ENCODE data around the gene MRAS. TPM values are rescaled to one million over a fixed set of nuclear protein-coding genes. Genes with fewer than 3 reads are reported as not detected.

MRAS gene
- total RNA-seq, 1 donor from 2014 or later, result 2.9 TPM

- FAIRE-seq (no peak), DNase-seq (ENCODE audit: low read depth) (no peak)
- H3K27me3 ChIP-seq (ENCODE audit: control insufficient read depth, insufficient read depth, low read length), result no peaks in the 10 kb centered on the region
- H3K36me3 ChIP-seq (ENCODE audit: control insufficient read depth, insufficient read depth, low read length), result no peaks in the 10 kb centered on the region
- no peak overlapping the region for H3K4me3 ChIP-seq (ENCODE audit: low read depth, low read length)
- TF ChIP-seq CTCF (IDR thresholded peaks at IDR 0.05; ENCODE audit: insufficient read depth, low read length, severe bottlenecking), result no peak
Measured at GRCh38 chr3:138354376-138354775, 6.0 kb downstream of the MRAS start.

- TF ChIP-seq CTCF (IDR thresholded peaks at IDR 0.05; ENCODE audit: insufficient read depth, low read length, severe bottlenecking), result no peak
- no peak overlapping the region for H3K4me3 ChIP-seq (ENCODE audit: low read depth, low read length)
- no peaks in the 10 kb centered on the region for H3K36me3 ChIP-seq (ENCODE audit: control insufficient read depth, insufficient read depth, low read length)
- no peaks in the 10 kb centered on the region for H3K27me3 ChIP-seq (ENCODE audit: control insufficient read depth, insufficient read depth, low read length)
- FAIRE-seq (no peak), DNase-seq (ENCODE audit: low read depth) (no peak)
Measured at GRCh38 chr3:138355071-138355470, 6.7 kb downstream of the MRAS start.

GRCh38 chr3:138356730-138357405 lies 8.5 kb downstream of the MRAS start:
- no peaks in the 10 kb centered on the region for H3K27me3 ChIP-seq (ENCODE audit: control insufficient read depth, insufficient read depth, low read length)
- no peak overlapping the region for H3K4me3 ChIP-seq (ENCODE audit: low read depth, low read length)
- DNase-seq (ENCODE audit: low read depth), result no peak
- TF ChIP-seq CTCF (IDR thresholded peaks at IDR 0.05; ENCODE audit: insufficient read depth, low read length, severe bottlenecking), result no peak
- no peaks in the 10 kb centered on the region for H3K36me3 ChIP-seq (ENCODE audit: control insufficient read depth, insufficient read depth, low read length)
- no peak for FAIRE-seq

GRCh38 chr3:138359148-138359918 lies 11.0 kb downstream of the MRAS start:
- no peak for TF ChIP-seq CTCF (IDR thresholded peaks at IDR 0.05; ENCODE audit: insufficient read depth, low read length, severe bottlenecking)
- no peaks in the 10 kb centered on the region for H3K27me3 ChIP-seq (ENCODE audit: control insufficient read depth, insufficient read depth, low read length)
- FAIRE-seq (no peak), DNase-seq (ENCODE audit: low read depth) (no peak)
- H3K36me3 ChIP-seq (ENCODE audit: control insufficient read depth, insufficient read depth, low read length), result no peaks in the 10 kb centered on the region
- no peak overlapping the region for H3K4me3 ChIP-seq (ENCODE audit: low read depth, low read length)

GRCh38 chr3:138359919-138360868 lies 11.8 kb downstream of the MRAS start:
- H3K4me3 ChIP-seq (ENCODE audit: low read depth, low read length), result no peak overlapping the region
- no peak for DNase-seq (ENCODE audit: low read depth)
- no peak for TF ChIP-seq CTCF (IDR thresholded peaks at IDR 0.05; ENCODE audit: insufficient read depth, low read length, severe bottlenecking)
- H3K36me3 ChIP-seq (ENCODE audit: control insufficient read depth, insufficient read depth, low read length), result no peaks in the 10 kb centered on the region
- FAIRE-seq, result peak; percentile 81
- H3K27me3 ChIP-seq (ENCODE audit: control insufficient read depth, insufficient read depth, low read length), result no peaks in the 10 kb centered on the region
